GM12801 (cell line): ENCODE measurements around the gene FXYD4.

ENCODE experiments used
- TF ChIP-seq, protein P1 (sequence below): IDR thresholded peaks from one replicate; pipeline ENCODE4 v1.5.1; 2011; ENCODE audit warnings: control low read depth; ENCODE audit not compliant: insufficient read length; ENCODE audit errors: extremely low read depth

Gene FXYD4

DNA sequence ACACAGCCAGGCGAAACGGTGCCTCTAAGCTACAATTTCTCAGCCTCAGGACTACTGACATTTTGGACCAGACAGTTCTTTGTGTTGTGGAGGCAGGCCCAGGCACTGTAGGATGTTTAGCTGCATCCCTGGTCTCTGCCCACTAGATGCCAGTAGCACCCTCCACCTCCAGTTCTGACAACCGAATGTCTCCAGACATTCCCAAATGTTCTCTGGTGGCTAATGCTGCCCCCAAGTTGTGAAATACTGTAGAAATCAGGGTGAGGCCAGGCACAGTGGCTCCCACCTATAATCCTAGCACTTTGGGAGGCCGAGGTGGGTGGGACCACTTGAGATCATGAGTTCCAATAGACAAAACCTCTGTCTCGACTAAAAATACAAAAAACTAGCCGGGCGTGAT lies 19.3 kb downstream of the FXYD4 start:
- TF ChIP-seq, protein P1, sequence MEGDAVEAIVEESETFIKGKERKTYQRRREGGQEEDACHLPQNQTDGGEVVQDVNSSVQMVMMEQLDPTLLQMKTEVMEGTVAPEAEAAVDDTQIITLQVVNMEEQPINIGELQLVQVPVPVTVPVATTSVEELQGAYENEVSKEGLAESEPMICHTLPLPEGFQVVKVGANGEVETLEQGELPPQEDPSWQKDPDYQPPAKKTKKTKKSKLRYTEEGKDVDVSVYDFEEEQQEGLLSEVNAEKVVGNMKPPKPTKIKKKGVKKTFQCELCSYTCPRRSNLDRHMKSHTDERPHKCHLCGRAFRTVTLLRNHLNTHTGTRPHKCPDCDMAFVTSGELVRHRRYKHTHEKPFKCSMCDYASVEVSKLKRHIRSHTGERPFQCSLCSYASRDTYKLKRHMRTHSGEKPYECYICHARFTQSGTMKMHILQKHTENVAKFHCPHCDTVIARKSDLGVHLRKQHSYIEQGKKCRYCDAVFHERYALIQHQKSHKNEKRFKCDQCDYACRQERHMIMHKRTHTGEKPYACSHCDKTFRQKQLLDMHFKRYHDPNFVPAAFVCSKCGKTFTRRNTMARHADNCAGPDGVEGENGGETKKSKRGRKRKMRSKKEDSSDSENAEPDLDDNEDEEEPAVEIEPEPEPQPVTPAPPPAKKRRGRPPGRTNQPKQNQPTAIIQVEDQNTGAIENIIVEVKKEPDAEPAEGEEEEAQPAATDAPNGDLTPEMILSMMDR: no peak

DNA sequence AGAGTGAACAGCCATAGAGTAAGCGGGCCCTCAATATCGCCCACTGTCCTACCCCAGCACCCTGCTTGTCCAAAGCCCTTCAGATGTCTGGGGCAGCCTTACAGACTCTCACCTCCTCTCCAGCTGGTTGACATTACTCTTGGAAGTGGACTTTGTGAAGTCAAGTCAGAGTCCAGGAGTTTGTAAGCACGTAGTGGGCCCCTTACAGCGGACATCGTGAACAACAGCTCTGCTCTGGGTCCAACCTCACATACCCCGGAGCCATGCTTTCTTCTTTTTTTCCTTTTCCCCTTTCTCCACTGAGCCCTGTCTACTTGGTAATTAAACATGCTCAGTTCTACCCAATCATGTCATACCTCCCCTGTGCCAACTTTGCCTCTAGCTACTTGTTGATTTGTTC lies 20.1 kb downstream of the FXYD4 start:
- TF ChIP-seq, protein P1: no peak

DNA sequence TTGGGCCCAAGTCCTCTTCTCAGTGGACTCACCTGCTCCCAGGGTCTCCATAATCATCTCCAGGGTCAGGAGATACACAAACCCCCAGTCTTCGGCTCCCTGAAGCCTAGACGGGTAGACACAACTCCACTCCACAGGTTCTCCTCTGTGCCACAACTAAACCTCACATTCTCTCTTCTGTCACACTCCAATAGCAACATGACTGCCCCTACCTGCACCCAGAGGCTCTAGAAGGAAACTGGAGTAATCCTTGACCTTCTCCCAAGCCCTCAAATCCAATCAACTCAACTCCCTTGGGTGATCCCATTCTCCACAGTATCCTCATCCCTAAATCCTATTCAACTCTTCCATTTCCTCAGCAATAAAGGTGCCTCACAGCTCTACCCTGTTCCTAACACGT lies 21.3 kb downstream of the FXYD4 start:
- TF ChIP-seq, protein P1: no peak

DNA sequence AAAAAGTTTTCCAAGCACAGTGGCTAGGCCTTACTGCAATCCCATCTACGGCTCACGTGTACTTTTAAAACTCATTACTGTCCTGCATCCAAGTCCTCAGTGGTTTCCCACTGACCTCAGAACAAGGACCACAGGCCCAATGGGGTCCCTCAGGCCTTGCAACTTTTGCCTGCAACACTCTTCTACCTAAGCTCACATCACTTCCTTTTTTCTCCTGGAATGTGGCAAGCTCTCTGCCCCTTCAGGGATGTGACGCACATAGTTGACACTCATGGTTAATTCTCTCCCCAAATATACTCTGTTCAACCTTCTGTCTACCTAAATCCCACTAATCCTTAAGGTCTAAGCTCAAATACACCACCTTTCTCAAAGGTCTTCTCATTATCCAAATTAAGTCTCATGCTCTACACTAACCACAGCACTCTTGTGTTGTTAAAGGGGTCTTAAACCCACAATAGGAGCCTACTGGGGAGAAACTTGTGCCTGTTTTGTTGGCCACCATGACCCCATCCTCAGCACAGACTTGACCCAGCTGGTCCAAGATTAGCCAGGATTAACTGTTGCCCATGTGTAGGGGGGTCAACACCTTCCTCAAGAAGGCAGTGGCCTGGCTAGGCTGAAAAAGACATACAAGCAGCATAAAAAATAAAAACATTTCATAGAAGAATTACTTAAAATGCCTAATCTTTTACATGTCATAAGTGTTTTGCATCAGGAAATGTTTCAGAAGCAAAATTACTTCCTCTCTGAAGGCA lies 22.3 kb downstream of the FXYD4 start:
- TF ChIP-seq, protein P1: no peak

DNA sequence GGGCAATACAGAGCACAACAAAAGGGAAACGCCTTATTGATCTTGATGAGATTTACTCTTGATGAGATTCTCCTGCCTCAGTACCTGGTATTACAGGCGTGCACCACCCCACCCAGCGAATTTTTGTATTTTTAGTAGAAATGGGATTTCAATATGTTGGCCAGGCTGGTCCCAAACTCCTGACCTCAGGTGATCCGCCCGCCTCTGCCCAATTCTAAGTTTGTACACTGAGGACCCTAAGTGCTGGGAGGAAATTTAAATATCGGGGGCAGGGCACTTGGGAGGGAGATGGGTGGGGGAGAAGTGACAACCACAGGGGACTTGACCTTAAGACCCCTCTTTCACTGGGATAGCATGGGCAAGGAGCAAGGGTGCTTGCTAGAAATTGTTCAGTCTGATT lies 23.4 kb downstream of the FXYD4 start:
- TF ChIP-seq, protein P1: no peak

DNA sequence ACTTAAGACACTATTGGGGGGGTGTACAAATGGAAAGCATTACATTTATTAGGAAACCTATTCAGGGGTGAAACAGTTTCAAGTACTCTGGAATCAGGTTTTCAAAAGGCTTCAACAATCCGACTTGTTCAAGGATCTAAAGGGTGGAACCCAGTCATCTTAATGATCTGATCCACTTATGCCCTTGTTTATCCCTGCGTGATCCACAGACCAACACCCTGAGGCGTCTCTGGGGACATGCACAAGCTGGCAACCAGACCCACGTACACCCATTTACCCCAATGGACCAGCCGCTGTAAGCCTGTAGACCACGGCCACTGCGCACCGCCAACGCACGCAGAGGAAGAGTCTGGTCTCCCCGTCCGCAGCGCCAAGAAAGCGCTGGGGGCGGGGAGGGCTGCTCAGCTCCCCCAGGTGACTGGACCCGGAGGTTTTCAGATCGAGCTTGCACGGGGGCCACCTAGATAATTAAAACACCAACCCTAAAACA lies 24.2 kb downstream of the FXYD4 start:
- TF ChIP-seq, protein P1: no peak

DNA sequence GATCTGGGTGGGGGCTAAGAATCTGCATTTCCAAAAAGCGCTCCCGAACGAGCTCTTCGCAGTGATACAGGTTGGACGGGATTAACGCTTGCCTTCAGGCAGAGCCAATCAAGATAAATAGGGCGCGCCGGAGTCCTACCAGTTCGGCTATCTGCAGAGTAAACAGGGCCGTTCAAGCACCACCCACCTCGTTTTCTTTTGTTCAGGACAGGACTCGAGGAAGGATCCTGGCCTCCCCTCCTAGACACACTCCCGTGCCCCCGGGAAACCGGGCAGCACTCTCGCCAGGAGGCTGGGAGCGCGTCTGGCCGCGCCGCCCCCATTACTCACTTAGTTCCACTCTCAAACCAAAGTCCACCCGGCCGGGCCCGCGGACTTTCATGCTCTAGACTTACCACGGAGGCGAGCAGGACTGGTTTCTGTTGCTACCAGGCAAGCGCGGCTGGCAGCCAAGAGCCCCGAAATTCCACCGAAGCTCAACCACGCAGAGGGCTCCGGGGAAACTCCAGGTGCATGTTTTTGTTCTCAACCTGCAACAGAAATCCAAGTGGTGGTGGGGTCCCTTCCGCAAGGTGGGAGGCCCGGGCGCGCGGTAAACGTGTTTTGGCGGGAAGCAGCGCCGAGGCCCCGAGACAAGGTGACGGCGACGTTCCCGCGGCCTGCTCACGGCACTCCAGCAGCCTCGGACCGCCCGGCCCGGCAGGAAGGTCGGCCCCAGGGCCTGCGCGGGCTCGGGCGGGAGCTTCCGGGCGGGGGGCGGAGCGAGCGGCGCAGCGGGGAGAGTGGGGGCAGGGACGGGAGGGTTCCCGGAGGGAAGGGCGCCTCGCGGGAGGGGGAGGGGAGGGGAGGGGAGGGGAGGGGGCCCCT lies 24.9 kb downstream of the FXYD4 start:
- TF ChIP-seq, protein P1: no peak
